ENCODE data around the gene PLEKHG5. TPM values are rescaled to one million over a fixed set of nuclear protein-coding genes. Genes with fewer than 3 reads are reported as not detected.

Gene PLEKHG5
- total RNA-seq, 2 experiments from 2014 or later = 1.7 to 1.8 TPM

DNA sequence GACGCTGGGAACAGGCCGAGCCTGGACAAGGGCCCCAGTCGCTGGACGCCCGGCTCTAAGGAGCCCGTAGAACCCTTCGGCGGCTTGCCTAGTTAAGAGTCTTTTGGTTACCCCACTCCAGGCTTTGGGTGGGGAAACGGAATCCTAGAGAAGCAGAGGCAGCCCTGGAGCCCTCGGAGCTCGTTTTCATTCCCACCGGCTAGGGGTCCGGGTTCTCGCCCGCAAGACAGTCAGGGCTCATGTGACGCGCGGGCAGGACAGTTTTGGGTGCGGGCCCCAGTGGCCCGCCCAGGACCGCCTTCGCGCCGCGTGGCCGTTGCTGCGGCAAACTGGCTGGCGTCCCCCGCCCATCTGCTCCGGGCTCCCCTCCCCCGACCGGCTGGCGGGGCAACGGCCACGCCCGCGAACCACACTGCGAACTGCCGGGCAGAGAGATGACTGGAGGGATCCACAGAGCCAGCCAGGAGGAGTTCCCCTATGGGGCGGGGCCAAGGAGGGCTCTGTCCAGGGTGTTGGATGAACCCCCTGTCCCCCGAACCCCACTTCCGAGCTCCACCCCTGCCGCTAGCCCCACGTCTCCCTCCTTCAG, 70.9 kb downstream of the PLEKHG5 start:
- DNase-seq (no peak), ATAC-seq (no peak)
- H3K36me3 Mint-ChIP-seq (ENCODE audit: low read depth) = no peaks in the 10 kb centered on the region
- no peak for TF ChIP-seq CTCF (IDR thresholded peaks at IDR 0.05)
- no peak overlapping the region for H3K4me3 Mint-ChIP-seq
- CTCF ChIA-PET = interaction anchor here (0.7 to 10.7 kb wide), 6 partner anchors 15 to 173 kb away, joined by 3 to 79 read pairs (median 24); no protein-coding TSS in a partner anchor
- intact Hi-C loops (cut with micrococcal nuclease) = no loop called here
- no peak overlapping the region for H3K27ac Mint-ChIP-seq
- H3K4me1 Mint-ChIP-seq (ENCODE audit: low read depth) = peaks cover 14% of the 10 kb centered on the region
- H3K27me3 Mint-ChIP-seq = peaks cover 70% of the 10 kb centered on the region
- POLR2A ChIA-PET = interaction anchor here (0.7 to 1.4 kb wide), 2 partner anchors 16 to 27 kb away, joined by 3 to 6 read pairs; partner anchors contain the start of gene ACOT7
- no peaks in the 10 kb centered on the region for H3K9me3 Mint-ChIP-seq

- Mint-ChIP-seq H3K27me3 (peaks cover 71% of the 10 kb centered on the region), H3K9me3 (no peaks in the 10 kb centered on the region), H3K36me3 (ENCODE audit: low read depth) (no peaks in the 10 kb centered on the region), H3K4me1 (ENCODE audit: low read depth) (peaks cover 15% of the 10 kb centered on the region), H3K4me3 (no peak within 1 kb of the TSS), H3K27ac (no peak within 1 kb of the TSS)
- CTCF ChIA-PET = interaction anchor here (0.8 to 10.7 kb wide), 6 partner anchors 12 to 174 kb away, joined by 3 to 79 read pairs (median 5); no protein-coding TSS in a partner anchor
- peak; percentile 14 for ATAC-seq
- POLR2A ChIA-PET = interaction anchor here (1.4 kb wide), 1 partner anchor 26 kb away, joined by 6 read pairs; the partner anchor contains the start of gene ACOT7
- no peak for DNase-seq
- no peak for TF ChIP-seq CTCF (IDR thresholded peaks at IDR 0.05)
- intact Hi-C loops (cut with micrococcal nuclease) = no loop called here
These were observed 71.5 kb downstream of the PLEKHG5 start, which contains the start of gene HES2 for GRCh38 chr1:6419804-6420453. TSS of gene HES2 (minus strand) at chr1:6419919. CDS start at chr1:6419820, 99 bp downstream.

GRCh38 chr1:6419397-6419803, 72.1 kb downstream of the PLEKHG5 start:
- no peak overlapping the region for H3K27ac Mint-ChIP-seq
- no peaks in the 10 kb centered on the region for H3K9me3 Mint-ChIP-seq
- peaks cover 75% of the 10 kb centered on the region for H3K27me3 Mint-ChIP-seq
- POLR2A ChIA-PET = no interaction called here
- no peak overlapping the region for H3K4me3 Mint-ChIP-seq
- DNase-seq (no peak), ATAC-seq (no peak)
- intact Hi-C loops (cut with micrococcal nuclease) = no loop called here
- H3K36me3 Mint-ChIP-seq (ENCODE audit: low read depth) = no peaks in the 10 kb centered on the region
- no peak for TF ChIP-seq CTCF (IDR thresholded peaks at IDR 0.05)
- CTCF ChIA-PET = interaction anchor here (0.8 to 10.7 kb wide), 5 partner anchors 13 to 173 kb away, joined by 3 to 79 read pairs (median 3); no protein-coding TSS in a partner anchor
- peaks cover 20% of the 10 kb centered on the region for H3K4me1 Mint-ChIP-seq (ENCODE audit: low read depth)

DNA sequence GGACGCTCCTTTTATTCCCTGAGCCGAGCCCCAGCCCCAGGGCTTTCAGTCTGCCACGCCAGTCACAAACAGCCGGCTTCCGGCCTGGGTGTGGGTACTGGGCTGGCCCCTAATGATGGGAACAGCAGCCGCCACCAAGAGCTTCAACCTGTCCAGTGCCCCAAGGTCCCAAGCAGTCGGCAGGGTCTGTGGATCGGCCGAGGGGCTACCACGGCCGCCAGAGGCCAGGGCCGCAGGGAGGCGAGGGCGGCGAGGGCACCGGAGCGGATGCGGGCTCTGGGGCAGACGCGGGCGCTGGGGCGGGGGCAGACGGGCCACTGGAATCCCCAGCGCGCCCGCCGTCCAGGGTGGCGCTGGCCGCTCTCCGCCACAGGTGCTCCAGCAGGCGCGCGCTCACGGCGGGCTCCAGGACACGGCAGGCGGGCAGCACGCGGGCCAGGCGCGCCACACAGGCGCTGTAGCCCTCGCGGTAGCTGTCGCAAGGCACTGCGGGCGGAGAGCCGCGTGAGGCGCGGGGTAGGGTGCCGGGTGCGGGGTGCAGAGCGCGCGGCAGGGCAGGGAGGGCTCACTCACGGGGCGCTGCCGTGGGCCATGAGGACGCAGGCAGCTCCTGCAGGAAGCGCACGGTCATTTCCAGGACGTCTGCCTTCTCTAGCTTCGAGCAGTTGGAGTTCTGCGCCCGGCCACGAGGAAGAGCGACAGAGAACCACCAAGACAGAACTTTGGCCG, 72.6 kb downstream of the PLEKHG5 start:
- DNase-seq (no peak), ATAC-seq (no peak)
- peaks cover 73% of the 10 kb centered on the region for H3K27me3 Mint-ChIP-seq
- POLR2A ChIA-PET = interaction anchor here (0.6 kb wide), 1 partner anchor 59 kb away, joined by 3 read pairs; no protein-coding TSS in a partner anchor
- intact Hi-C loops (cut with micrococcal nuclease) = no loop called here
- H3K36me3 Mint-ChIP-seq (ENCODE audit: low read depth) = no peaks in the 10 kb centered on the region
- CTCF ChIA-PET = interaction anchor here (0.8 to 10.7 kb wide), 5 partner anchors 14 to 173 kb away, joined by 3 to 79 read pairs (median 3); no protein-coding TSS in a partner anchor
- peaks cover 17% of the 10 kb centered on the region for H3K4me1 Mint-ChIP-seq (ENCODE audit: low read depth)
- no peak overlapping the region for H3K4me3 Mint-ChIP-seq
- no peak overlapping the region for H3K27ac Mint-ChIP-seq
- H3K9me3 Mint-ChIP-seq = no peaks in the 10 kb centered on the region
- TF ChIP-seq CTCF (IDR thresholded peaks at IDR 0.05) = no peak
